GM12878 (cell line): Measurements from ENCODE around the gene KCNQ1. TPM values are rescaled to one million over a fixed set of nuclear protein-coding genes. Genes with fewer than 3 reads are reported as not detected.

ENCODE experiments used
- ATAC-seq: fragments of 200-7000 bp; cut with Tn5 transposase; 3 replicates; pipeline ENCODE4 v1.9.1; 2020; ENCODE audit warnings: mild to moderate bottlenecking, moderate library complexity
- BruUV-seq: library from RNA; stranded (reverse); fragments of 400-500 nt; replicated peaks from 2 replicates; lab custom pipeline; 2021; lab: Mats Ljungman, UMichigan
- CTCF ChIA-PET: fragments of 300-600 bp; sonication (Branson Sonifier 250); formaldehyde crosslinking; extraction: SDS; loops from one replicate; lab custom pipeline; 2021; ENCODE audit warnings: inconsistent platforms; lab: Yijun Ruan, JAX
- POLR2A ChIA-PET: fragments of 350-600 bp; formaldehyde crosslinking; extraction: SDS; loops from one replicate; lab custom pipeline; 2021; ENCODE audit warnings: inconsistent platforms; lab: Charles Lee
- RAD21 ChIA-PET: fragments of 300-600 bp; sonication (Branson Sonifier 250); formaldehyde crosslinking; loops from one replicate; lab custom pipeline; 2023; ENCODE audit warnings: antibody characterized with exemption; ENCODE audit not compliant: unreplicated experiment; lab: Charles Lee
- SMC1A ChIA-PET: fragments of 300-600 bp; sonication (Branson Sonifier 250); formaldehyde crosslinking; loops from one replicate; lab custom pipeline; 2023; ENCODE audit not compliant: unreplicated experiment, uncharacterized antibody; lab: Charles Lee
- DNase-seq: peaks from one replicate; pipeline ENCODE4 v3.0.0-alpha.2; 2011; ENCODE audit warnings: low read depth, low spot score
- FAIRE-seq: peaks from 3 replicates; lab custom pipeline; 2011; peaks lifted over from hg19 to GRCh38; lab: Jason Lieb, UNC
- H2AFZ ChIP-seq: 2 replicates; pipeline ENCODE4 v1.6.0; 2011; ENCODE audit warnings: low read depth, low read length, control low read depth; ENCODE audit not compliant: control insufficient read depth
- H3K27ac ChIP-seq: 2 replicates; pipeline ENCODE4 v1.5.1; 2011; ENCODE audit warnings: control low read depth; ENCODE audit not compliant: control insufficient read depth, insufficient read depth
- H3K27me3 ChIP-seq, 2 experiments: replicated peaks in 1 of 2; 2 replicates each; pipeline versions ENCODE4 v1.6.0 to v1.6.1; 2011; ENCODE audit warnings: low read length in 1 of 2; ENCODE audit not compliant: control insufficient read depth in 2 of 2, insufficient read depth in 2 of 2
- H3K36me3 ChIP-seq, 2 experiments: 2 replicates each; pipeline ENCODE4 v1.5.1; 2011; ENCODE audit warnings: low read length in 1 of 2; ENCODE audit not compliant: control insufficient read depth in 2 of 2, insufficient read depth in 2 of 2
- H3K4me1 ChIP-seq: 2 replicates; pipeline ENCODE4 v1.6.1; 2011; ENCODE audit warnings: mild to moderate bottlenecking, low read length, moderate library complexity, mixed read lengths; ENCODE audit not compliant: control insufficient read depth, insufficient read depth
- H3K4me2 ChIP-seq: 2 replicates; pipeline ENCODE4 v1.6.0; 2011; ENCODE audit warnings: control low read depth; ENCODE audit not compliant: control insufficient read depth, insufficient read depth
- H3K4me3 ChIP-seq: fragments of 200-600 bp; sonication (generic); 2 replicates; pipeline ENCODE4 v1.5.1; 2016
- H3K79me2 ChIP-seq: 2 replicates; pipeline ENCODE4 v1.6.0; 2011; ENCODE audit warnings: low read length; ENCODE audit not compliant: control insufficient read depth, insufficient read depth
- H3K9ac ChIP-seq: 2 replicates; pipeline ENCODE4 v1.8.0; 2011; ENCODE audit warnings: low read length, control low read depth, mixed read lengths; ENCODE audit not compliant: control insufficient read depth, insufficient read depth
- H3K9me3 ChIP-seq: replicated peaks from 3 replicates; pipeline ENCODE4 v1.5.1; 2011; ENCODE audit warnings: mild to moderate bottlenecking, low read length; ENCODE audit not compliant: control insufficient read depth, insufficient read depth
- H4K20me1 ChIP-seq: 2 replicates; pipeline ENCODE4 v1.6.0; 2011; ENCODE audit not compliant: control insufficient read depth, insufficient read depth
- E4F1 ChIP-seq: fragments of 450-650 bp; IDR thresholded peaks from 2 replicates; pipeline ENCODE4 v1.6.1; 2018; ENCODE audit warnings: borderline replicate concordance, mild to moderate bottlenecking; ENCODE audit not compliant: partially characterized antibody
- EED ChIP-seq: sonication (generic); IDR thresholded peaks from 2 replicates; pipeline ENCODE4 v1.6.1; 2016; ENCODE audit warnings: antibody characterized with exemption, low read depth
- GABPA ChIP-seq: IDR thresholded peaks from 2 replicates; pipeline ENCODE4 v1.6.1; 2014; ENCODE audit warnings: antibody characterized with exemption, low read depth, mild to moderate bottlenecking, inconsistent platforms
- KLF5 ChIP-seq: fragments of 450-650 bp; IDR thresholded peaks from 2 replicates; pipeline ENCODE4 v1.6.1; 2014; ENCODE audit warnings: mild to moderate bottlenecking; ENCODE audit not compliant: partially characterized antibody
- LARP7 ChIP-seq: fragments of 450-650 bp; IDR thresholded peaks from 2 replicates; pipeline ENCODE4 v1.6.1; 2017; ENCODE audit warnings: mild to moderate bottlenecking
- MEF2A ChIP-seq: IDR thresholded peaks from 2 replicates; pipeline ENCODE4 v1.6.1; 2011; ENCODE audit warnings: low read depth, mild to moderate bottlenecking, low read length, moderate library complexity; ENCODE audit not compliant: insufficient read depth
- MYC ChIP-seq: IDR thresholded peaks from 2 replicates; pipeline ENCODE4 v1.6.1; 2011; ENCODE audit warnings: mild to moderate bottlenecking, low read length, moderate library complexity, inconsistent platforms; ENCODE audit not compliant: insufficient read depth, insufficient replicate concordance, insufficient read length, severe bottlenecking
- NFXL1 ChIP-seq: fragments of 450-650 bp; IDR thresholded peaks from 2 replicates; pipeline ENCODE4 v1.6.1; 2017; ENCODE audit warnings: antibody characterized with exemption, mild to moderate bottlenecking, borderline replicate concordance
- RB1 ChIP-seq: fragments of 450-650 bp; formaldehyde crosslinking; IDR thresholded peaks from 2 replicates; pipeline ENCODE4 v1.6.1; 2017; ENCODE audit warnings: mild to moderate bottlenecking, borderline replicate concordance
- SMARCA5 ChIP-seq: fragments of 450-650 bp; IDR thresholded peaks from 2 replicates; pipeline ENCODE4 v1.6.1; 2017; ENCODE audit warnings: mild to moderate bottlenecking
- SMC3 ChIP-seq: IDR thresholded peaks from 2 replicates; pipeline ENCODE4 v1.6.1; 2011; ENCODE audit warnings: low read length, improper control_type of control experiment, borderline replicate concordance
- SREBF2 ChIP-seq: IDR thresholded peaks from 2 replicates; pipeline ENCODE4 v1.6.1; 2012; ENCODE audit warnings: mild to moderate bottlenecking, low read length
- STAT1 ChIP-seq: fragments of 450-650 bp; conservative IDR thresholded peaks from 2 replicates; pipeline ENCODE4 v1.6.1; 2014; ENCODE audit warnings: antibody characterized with exemption, mild to moderate bottlenecking
- ZNF274 ChIP-seq: IDR thresholded peaks from one replicate; pipeline ENCODE4 v1.8.0; 2011; ENCODE audit not compliant: insufficient read length, insufficient read depth
- ZNF384 ChIP-seq: IDR thresholded peaks from 2 replicates; pipeline ENCODE4 v1.6.1; 2012; ENCODE audit warnings: low read depth, mild to moderate bottlenecking, low read length, improper control_type of control experiment, borderline replicate concordance
- WGBS: methylation state at CpG from one replicate; pipeline ENCODE4 v1.1.6; 2016; ENCODE audit warnings: low lambda C conversion rate; ENCODE audit not compliant: insufficient replicate concordance, insufficient coverage; ENCODE audit errors: missing lambda C conversion rate; 5-methylcytosine and 5-hydroxymethylcytosine counted together
- in situ Hi-C: fragments of 300-500 bp; cut with MboI; formaldehyde crosslinking; loops from 9 replicates; pipeline ENCODE4 v1.14.3; 2018; ENCODE audit warnings: mixed read lengths
- intact Hi-C: fragments of 100-400 bp; cut with micrococcal nuclease; formaldehyde crosslinking; loops from one replicate; pipeline ENCODE4 v1.14.2; 2022; ENCODE audit not compliant: unreplicated experiment
- polyA plus RNA-seq, 11 experiments: library from polyadenylated mRNA; depleted of rRNA in 4 of 11; unstranded in 6 of 11; stranded (reverse) in 5 of 11; fragments of >200 nt; fragmentation: Nextera tagmentation in 4 of 11; fragmentation: Illumina TruSeq in 1 of 11; extraction: Ambion mirVana in 4 of 11; extraction: Trizol in 1 of 11; gene quantifications; 1 replicate in 1 of 11; 2 replicates in 10 of 11; pipeline versions ENCODE4 v1.2.1 to v1.2.3, GENCODE V29; 2011 to 2016; ENCODE audit warnings: inconsistent platforms in 2 of 11, missing spikeins in 2 of 11, low read depth in 1 of 11
- total RNA-seq, 4 experiments: library from RNA; depleted of rRNA in 3 of 4; stranded (reverse); fragments of >200 nt in 3 of 4; fragmentation: Illumina TruSeq in 1 of 4; extraction: Trizol in 1 of 4; gene quantifications; 2 replicates each; pipeline versions ENCODE4 v1.2.1 to v1.2.3, GENCODE V29; 2013 to 2021
- TF ChIP-seq, protein P1 (sequence below): fragments of 150-350 bp; IDR thresholded peaks from 2 replicates; pipeline ENCODE4 v1.6.1; 2014; ENCODE audit warnings: mild to moderate bottlenecking, low read depth, low read length

KCNQ1 gene
- total and polyA plus RNA-seq, 10 of the 15 experiments (the other 5 are each of a cell fraction or from before 2014, with no cell fraction given): 0.03 to 0.15 (median 0.12) TPM; not detected in 7

DNA sequence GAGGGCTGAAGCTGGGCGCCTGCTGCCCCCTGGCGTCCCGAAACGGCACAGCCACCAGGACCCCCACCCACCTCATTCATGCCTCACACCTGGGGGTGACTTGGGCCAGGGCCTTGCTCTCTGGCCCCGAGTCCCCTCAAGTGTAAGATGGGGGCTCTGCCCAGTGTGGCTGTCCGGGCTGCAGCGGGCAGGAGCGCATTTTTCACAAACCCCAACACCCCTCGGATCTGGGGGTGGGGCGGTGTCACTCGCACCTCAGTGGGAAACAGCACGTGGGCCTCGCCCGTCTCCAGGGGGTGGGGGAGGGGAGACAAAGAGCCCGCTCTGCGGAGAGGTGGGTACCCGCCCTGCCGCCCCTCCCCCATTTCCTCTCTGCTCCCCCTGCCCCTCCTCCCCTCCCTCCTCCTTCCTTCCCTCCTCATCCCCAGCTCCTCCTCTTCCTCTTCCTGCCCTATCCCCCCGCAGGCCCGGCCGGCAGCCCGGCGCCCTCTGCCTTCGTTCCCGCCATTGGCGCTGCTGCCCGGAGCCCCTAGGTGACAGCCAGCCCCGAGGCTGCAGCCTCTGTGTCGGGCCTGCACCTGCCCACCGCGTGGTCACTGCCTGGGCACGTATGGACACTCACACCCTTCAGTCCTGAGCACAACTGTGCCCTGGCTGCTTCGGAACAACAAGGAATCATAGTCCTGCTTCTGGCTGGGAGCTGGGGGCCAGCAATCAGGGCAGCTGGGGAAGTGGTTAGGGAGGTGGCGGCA is 447.6 kb downstream of the KCNQ1 start (continued):
- TF ChIP-seq MYC (no peak), ZNF384 (no peak), SMC3 (peak; percentile 58; the same call in 1 of the 2 replicates), RB1 (peak; percentile 47; the same call in 1 of the 2 replicates), NFXL1 (peak; percentile 80; the same call in 1 of the 2 replicates), GABPA (peak; percentile 80), EED (no peak), SREBF2 (no peak)

DNA sequence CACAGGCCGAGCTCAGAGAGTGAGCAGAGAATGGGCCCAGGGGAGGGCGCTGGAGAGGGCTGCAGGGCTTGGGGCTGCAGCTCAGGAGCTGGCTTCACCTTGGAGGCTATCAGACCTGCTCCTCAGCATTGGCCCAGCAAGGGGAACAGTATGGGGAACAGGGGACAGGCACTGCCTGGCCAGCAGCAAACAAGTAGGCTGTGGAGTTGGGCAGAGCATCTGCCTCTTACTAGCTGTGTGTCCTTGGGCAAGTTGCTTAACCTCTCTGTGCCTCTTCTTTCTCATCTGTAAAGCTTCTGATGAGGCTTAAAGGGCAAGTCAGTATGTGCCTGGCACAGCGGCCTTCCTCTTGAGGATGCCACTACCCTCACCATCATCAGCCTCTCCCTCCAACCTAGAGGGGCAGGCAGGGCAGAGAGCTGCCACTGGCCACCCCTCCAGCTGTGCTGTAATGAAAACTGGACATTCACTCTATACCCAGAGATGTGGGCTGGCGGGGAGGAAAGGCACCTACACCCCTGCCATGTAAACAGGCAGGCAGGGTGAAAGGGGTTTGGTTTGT is 448.2 kb downstream of the KCNQ1 start:
- no peaks in the 10 kb centered on the region for H3K79me2 ChIP-seq
- in situ Hi-C loops: no loop called here
- peak overlapping the region; percentile 52 for H3K9ac ChIP-seq
- no peak overlapping the region for H3K27ac ChIP-seq
- ATAC-seq (peak; percentile 60), DNase-seq (no peak), FAIRE-seq (peak; percentile 57)
- ChIA-PET RAD21 (interaction anchor here (1.2 to 8.3 kb wide), 4 partner anchors 9 to 359 kb away, joined by 8 to 151 read pairs (median 12); partner anchors contain the start of gene PHLDA2), SMC1A (interaction anchor here (0.9 to 6.9 kb wide), 7 partner anchors 10 to 360 kb away, joined by 3 to 108 read pairs (median 6); partner anchors contain the start of gene PHLDA2), CTCF (interaction anchor here (0.7 to 10.2 kb wide), 15 partner anchors 10 to 588 kb away, joined by 3 to 233 read pairs (median 4); partner anchors contain the start of gene PHLDA2), POLR2A (interaction anchor here (0.8 to 1.3 kb wide), 2 partner anchors 9 to 37 kb away, joined by 4 to 6 read pairs; a partner anchor contains a TSS)
- H3K9me3 ChIP-seq: no peaks in the 10 kb centered on the region
- H3K4me2 ChIP-seq: peak overlapping the region; percentile 90
- WGBS: 42% methylated on average over 4 of the region's 4 CpGs
- H4K20me1 ChIP-seq: no peaks in the 10 kb centered on the region
- no peaks in the 10 kb centered on the region for H3K27me3 ChIP-seq
- peak overlapping the region; percentile 58; the same call in 1 of the 2 replicates for H3K4me3 ChIP-seq
- peaks cover 4% of the 10 kb centered on the region for H3K4me1 ChIP-seq
- H3K36me3 ChIP-seq: no peaks in the 10 kb centered on the region
- intact Hi-C loops: loop anchor here (1.0 to 2.0 kb wide), 2 partner anchors 38 to 361 kb away; no protein-coding TSS in a partner anchor
- BruUV-seq: no TSS peak
- peak overlapping the region; percentile 75 for H2AFZ ChIP-seq
- peak; percentile 91 for TF ChIP-seq SMARCA5
- no peak for TF ChIP-seq E4F1
- TF ChIP-seq STAT1: no peak
- TF ChIP-seq MEF2A: no peak
- no peak for TF ChIP-seq KLF5
- TF ChIP-seq ZNF274: no peak
- TF ChIP-seq, protein P1, sequence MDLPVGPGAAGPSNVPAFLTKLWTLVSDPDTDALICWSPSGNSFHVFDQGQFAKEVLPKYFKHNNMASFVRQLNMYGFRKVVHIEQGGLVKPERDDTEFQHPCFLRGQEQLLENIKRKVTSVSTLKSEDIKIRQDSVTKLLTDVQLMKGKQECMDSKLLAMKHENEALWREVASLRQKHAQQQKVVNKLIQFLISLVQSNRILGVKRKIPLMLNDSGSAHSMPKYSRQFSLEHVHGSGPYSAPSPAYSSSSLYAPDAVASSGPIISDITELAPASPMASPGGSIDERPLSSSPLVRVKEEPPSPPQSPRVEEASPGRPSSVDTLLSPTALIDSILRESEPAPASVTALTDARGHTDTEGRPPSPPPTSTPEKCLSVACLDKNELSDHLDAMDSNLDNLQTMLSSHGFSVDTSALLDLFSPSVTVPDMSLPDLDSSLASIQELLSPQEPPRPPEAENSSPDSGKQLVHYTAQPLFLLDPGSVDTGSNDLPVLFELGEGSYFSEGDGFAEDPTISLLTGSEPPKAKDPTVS: no peak
- TF ChIP-seq LARP7: 0 out of 2 replicates have a peak, but pooled peaks have one; percentile 21
